ENCODE results near the gene FAM107B. TPM values are rescaled to one million over a fixed set of nuclear protein-coding genes. Genes with fewer than 3 reads are reported as not detected.

FAM107B gene
- total and polyA plus RNA-seq, 2 donors (not counting 3 experiments of a cell fraction or from before 2014, with no cell fraction given) = 39.2 to 176 TPM

DNA sequence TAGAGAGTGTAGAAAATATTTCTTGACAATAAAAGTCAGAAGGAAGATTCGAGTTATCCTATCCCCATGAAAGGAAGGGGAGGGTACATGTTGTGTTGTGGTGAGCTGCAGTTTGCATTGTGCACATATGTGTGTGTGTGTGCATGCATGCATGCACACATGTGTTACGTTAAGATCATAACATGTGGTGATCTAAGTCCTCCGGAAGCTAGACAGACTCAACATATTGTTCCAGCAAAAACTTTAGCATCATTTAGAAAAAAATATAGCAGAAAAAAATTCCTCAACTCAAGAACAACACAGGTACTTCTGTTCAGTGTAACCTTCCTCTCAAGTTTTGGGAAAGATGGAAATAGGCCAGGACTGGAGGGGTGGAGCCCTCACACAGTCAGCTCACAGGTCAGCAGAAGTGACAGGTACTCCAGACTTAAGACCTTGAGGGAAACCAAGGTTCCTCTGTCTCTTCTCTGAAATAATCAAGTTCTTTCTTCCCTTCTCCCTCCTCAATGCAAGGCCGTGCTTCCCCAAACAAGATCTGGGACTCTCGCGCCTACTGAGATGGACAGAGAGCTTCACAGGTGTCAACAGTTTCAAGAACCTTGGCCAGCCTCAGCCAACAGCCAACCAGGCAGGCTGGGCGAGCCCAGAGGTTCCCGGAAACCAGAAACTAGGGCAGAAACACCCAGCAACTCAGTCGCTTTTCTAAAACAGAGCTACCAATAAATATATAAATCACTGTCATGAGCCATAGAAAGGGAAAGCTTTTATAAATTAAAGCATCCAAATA is 205.2 kb downstream of the FAM107B start:
- H2AFZ ChIP-seq (ENCODE audit: low read depth, low read length) = no peak overlapping the region
- ChIA-PET POLR2A (no interaction called here), CTCF (no interaction called here)
- no peak overlapping the region for H3K9ac ChIP-seq (replicated peaks; ENCODE audit: extremely low read depth, insufficient read depth, low read length)
- no peaks in the 10 kb centered on the region for H3K9me3 ChIP-seq (replicated peaks; ENCODE audit: control insufficient read depth, insufficient read depth, low read length)
- intact Hi-C loops (cut with micrococcal nuclease) = no loop called here
- TF ChIP-seq FOS (IDR thresholded peaks at IDR 0.05; ENCODE audit: borderline replicate concordance, insufficient read depth, low read length) (no peak), JUN (IDR thresholded peaks at IDR 0.05; ENCODE audit: borderline replicate concordance, insufficient read depth, insufficient read length, low read depth) (no peak), EZH2 (IDR thresholded peaks at IDR 0.05; ENCODE audit: borderline replicate concordance, low read depth, low read length, severe bottlenecking) (no peak), MYC (IDR thresholded peaks at IDR 0.05; ENCODE audit: low read depth, low read length) (no peak)
- H3K36me3 ChIP-seq (ENCODE audit: control insufficient read depth in 2 of 2, extremely low read depth in 1 of 2, insufficient read depth in 2 of 2, low read length in 2 of 2) = peaks cover 12 to 15% of the 10 kb centered on the region in 2 experiments
- no peak overlapping the region for H3K27ac ChIP-seq (ENCODE audit: insufficient read depth, low read depth, low read length)
- no peak overlapping the region for H3K4me3 ChIP-seq (replicated peaks in 1 of 3; ENCODE audit: insufficient read depth in 1 of 3, low read depth in 1 of 3, low read length in 3 of 3)
- H3K9me1 ChIP-seq (replicated peaks; ENCODE audit: control insufficient read depth, extremely low read depth, insufficient read depth, low read length) = no peaks in the 10 kb centered on the region
- H3K4me1 ChIP-seq (ENCODE audit: control insufficient read depth, extremely low read depth, insufficient read depth, low read length) = peaks cover 49% of the 10 kb centered on the region
- peaks cover 98% of the 10 kb centered on the region for H3K79me2 ChIP-seq (ENCODE audit: control insufficient read depth, insufficient read depth, low read length)
- no peak overlapping the region for H3K4me2 ChIP-seq (ENCODE audit: insufficient read depth, low read length)
- FAIRE-seq (peak; percentile 60), DNase-seq (ENCODE audit: low read depth, low spot score) (no peak)
- no peaks in the 10 kb centered on the region for H3K27me3 ChIP-seq (ENCODE audit: control insufficient read depth in 2 of 2, insufficient read depth in 2 of 2, low read length in 2 of 2)
- dilution Hi-C loops (cut with MboI; ENCODE audit: extremely low pct_ligation_motif_present, low sequenced_read_pairs) = no loop called here
- H4K20me1 ChIP-seq (replicated peaks; ENCODE audit: control insufficient read depth, extremely low read depth, insufficient read depth, low read length) = no peaks in the 10 kb centered on the region
- BruUV-seq (replicated peaks) = no TSS peak

DNA sequence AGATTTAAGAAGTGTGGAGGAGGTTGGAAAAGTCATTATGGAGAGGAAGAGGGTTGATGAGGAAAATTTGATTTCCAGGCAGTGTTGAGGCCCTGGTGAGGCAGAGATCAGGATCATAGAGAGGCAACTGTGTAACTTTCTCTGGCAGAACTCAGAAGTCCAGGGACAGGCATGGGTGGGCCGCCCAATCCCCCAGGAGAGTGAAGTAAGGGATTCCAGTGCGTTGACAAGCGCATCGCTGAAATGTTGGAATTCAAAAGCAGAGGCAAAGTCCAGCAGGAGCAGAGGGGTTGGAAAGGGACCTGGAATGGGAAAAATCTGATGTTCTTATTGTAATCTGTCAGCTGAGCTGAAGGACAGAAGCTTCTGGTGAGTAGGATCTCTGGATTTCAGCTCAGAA is 207.3 kb downstream of the FAM107B start:
- Histone ChIP-seq H3K4me2 (ENCODE audit: insufficient read depth, low read length) (no peak overlapping the region), H3K9ac (replicated peaks; ENCODE audit: extremely low read depth, insufficient read depth, low read length) (no peak overlapping the region), H3K9me3 (replicated peaks; ENCODE audit: control insufficient read depth, insufficient read depth, low read length) (no peaks in the 10 kb centered on the region), H3K4me1 (ENCODE audit: control insufficient read depth, extremely low read depth, insufficient read depth, low read length) (peaks cover 31% of the 10 kb centered on the region), H3K9me1 (replicated peaks; ENCODE audit: control insufficient read depth, extremely low read depth, insufficient read depth, low read length) (no peaks in the 10 kb centered on the region), H3K4me3 (replicated peaks in 1 of 3; ENCODE audit: insufficient read depth in 1 of 3, low read depth in 1 of 3, low read length in 3 of 3) (no peak overlapping the region), H3K27ac (ENCODE audit: insufficient read depth, low read depth, low read length) (no peak overlapping the region), H2AFZ (ENCODE audit: low read depth, low read length) (no peak overlapping the region), H3K79me2 (ENCODE audit: control insufficient read depth, insufficient read depth, low read length) (peaks cover 99% of the 10 kb centered on the region), H4K20me1 (replicated peaks; ENCODE audit: control insufficient read depth, extremely low read depth, insufficient read depth, low read length) (no peaks in the 10 kb centered on the region), H3K36me3 (ENCODE audit: control insufficient read depth in 2 of 2, extremely low read depth in 1 of 2, insufficient read depth in 2 of 2, low read length in 2 of 2) (peaks cover 12 to 13% of the 10 kb centered on the region in 2 experiments), H3K27me3 (ENCODE audit: control insufficient read depth in 2 of 2, insufficient read depth in 2 of 2, low read length in 2 of 2) (no peaks in the 10 kb centered on the region)
- TF ChIP-seq, protein P1, sequence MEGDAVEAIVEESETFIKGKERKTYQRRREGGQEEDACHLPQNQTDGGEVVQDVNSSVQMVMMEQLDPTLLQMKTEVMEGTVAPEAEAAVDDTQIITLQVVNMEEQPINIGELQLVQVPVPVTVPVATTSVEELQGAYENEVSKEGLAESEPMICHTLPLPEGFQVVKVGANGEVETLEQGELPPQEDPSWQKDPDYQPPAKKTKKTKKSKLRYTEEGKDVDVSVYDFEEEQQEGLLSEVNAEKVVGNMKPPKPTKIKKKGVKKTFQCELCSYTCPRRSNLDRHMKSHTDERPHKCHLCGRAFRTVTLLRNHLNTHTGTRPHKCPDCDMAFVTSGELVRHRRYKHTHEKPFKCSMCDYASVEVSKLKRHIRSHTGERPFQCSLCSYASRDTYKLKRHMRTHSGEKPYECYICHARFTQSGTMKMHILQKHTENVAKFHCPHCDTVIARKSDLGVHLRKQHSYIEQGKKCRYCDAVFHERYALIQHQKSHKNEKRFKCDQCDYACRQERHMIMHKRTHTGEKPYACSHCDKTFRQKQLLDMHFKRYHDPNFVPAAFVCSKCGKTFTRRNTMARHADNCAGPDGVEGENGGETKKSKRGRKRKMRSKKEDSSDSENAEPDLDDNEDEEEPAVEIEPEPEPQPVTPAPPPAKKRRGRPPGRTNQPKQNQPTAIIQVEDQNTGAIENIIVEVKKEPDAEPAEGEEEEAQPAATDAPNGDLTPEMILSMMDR (IDR thresholded peaks at IDR 0.05; ENCODE audit: extremely low read depth in 1 of 2, insufficient read depth in 1 of 2, low read depth in 1 of 2, low read length in 2 of 2) = no peak
- FAIRE-seq = no peak
- CTCF ChIA-PET = no interaction called here
- BruUV-seq (replicated peaks) = no TSS peak
- DNase-seq (ENCODE audit: low read depth, low spot score) = no peak
- dilution Hi-C loops (cut with MboI; ENCODE audit: extremely low pct_ligation_motif_present, low sequenced_read_pairs) (no loop called here), intact Hi-C loops (cut with micrococcal nuclease) (no loop called here)
- POLR2A ChIA-PET = no interaction called here

All from endothelial cell of umbilical vein (primary cell).